ENCODE measurements around the gene ZNF595.
"Not testable (repeated sequence)": the region's sequence is repeated elsewhere in the genome, so short reads cannot be mapped to it uniquely, and the experiment has no call there.

Gene ZNF595

DNA sequence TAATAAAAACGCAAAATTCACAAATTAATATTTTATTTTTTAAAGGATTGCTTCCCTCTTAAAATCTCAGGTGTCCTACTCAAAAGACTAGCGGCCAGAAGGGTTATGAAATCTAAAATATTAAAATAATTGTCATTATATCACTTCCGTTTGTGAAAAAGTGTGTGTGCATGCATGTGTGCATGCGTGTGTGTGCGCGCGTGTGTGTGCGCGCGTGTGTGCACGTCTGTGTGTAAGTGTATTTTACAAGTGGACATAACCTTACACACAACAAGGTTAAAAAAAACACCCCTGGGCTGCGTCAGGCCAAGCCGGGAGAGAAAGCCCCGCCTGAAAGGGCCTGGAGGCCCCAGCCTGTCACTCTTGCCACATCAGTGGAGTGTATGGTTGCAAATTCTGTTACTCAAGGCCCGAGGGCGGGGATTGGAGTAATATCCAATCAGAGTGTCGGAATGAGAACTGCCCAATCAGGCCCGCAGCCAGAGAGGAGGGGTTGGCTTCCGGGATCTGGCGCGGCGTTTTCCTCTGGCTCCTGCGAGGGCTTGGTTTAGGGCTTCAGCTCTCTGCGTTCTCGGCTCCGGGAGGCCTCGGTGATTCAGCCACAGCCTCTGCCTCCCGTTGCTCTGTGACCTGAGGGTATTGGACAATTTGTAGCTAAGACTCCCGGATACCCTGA, at the start of gene ZNF595:
Gene ZNF595, plus strand, starts transcription at position 518 of the 676 bp plus-strand sequence. CDS start 168 bp downstream, outside the sequence.
- DNase-seq, result not testable (repeated sequence)

DNA sequence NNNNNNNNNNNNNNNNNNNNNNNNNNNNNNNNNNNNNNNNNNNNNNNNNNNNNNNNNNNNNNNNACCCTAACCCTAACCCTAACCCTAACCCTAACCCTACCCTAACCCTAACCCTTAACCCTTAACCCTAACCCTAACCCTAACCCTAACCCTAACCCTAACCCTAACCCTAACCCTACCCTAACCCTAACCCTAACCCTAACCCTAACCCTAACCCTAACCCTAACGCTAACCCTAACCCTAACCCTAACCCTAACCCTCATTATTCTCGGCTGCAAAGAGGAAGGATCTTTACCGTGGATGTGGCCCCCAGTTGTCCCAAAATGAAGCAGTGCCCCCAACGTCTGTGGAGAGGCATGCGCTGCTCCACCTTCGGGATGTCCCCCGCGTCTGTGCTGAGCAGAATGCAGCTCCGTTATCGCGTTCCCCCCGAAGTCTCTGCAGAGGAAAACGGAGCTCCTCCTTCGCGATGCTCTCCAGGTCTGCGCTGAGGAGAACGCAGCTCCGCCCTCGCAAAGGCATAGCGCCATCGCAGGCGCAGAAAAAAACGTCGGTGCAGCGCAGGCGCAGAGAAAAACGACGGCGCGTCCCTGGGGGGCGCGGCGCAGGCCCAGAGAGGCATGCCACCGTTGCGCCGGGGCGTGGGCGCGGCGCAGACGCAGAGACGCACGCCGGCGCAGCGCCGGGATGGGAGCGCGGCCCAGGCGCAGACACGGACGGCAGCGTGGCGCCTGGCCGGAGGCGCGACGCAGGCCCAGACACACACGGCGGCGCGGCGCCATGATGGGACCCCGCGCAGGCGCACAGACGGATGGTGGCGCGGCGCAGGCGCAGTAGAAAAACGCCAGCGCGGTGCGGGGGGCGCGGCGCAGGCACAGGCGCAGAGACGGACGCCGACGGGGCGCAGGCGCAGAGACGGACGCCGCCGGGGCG, 42.9 kb upstream of the ZNF595 start:
- DNase-seq, result not testable (repeated sequence)

DNA sequence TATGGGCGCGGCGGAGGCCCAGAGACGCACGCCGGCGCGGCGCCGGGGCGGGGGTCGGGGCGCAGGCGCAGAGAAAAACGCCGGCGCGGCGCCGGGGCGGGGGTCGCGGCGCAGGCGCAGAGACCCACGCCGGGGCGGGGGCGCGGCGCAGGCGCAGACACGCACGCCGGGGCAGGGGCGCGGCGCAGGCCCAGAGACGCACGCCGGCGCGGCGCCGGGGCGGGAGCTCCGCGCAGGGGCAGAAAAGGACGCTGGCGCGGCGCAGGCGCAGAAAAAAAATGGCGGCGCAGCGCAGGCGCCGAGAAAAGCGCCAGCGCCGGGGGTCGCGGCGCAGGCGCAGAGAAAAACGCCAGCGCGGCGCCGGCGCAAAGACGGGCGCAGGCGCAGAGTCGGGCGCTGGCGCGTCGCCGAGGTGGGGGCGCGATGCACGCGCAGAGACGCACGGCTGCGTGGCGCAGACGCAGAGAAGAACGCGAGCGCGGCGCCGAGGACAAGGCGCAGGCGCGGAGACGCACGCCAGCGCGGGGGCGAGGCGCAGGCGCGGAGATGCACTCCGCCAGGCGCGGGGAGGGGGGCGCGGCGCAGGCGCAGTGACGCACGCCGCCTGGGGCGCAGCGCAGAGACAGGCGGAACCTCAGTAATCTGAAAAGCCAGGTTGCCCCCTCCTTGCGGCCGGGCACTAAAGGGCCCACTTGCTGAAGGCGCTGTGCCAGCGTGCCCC, 41.9 kb upstream of the ZNF595 start:
- not testable (repeated sequence) for DNase-seq

DNA sequence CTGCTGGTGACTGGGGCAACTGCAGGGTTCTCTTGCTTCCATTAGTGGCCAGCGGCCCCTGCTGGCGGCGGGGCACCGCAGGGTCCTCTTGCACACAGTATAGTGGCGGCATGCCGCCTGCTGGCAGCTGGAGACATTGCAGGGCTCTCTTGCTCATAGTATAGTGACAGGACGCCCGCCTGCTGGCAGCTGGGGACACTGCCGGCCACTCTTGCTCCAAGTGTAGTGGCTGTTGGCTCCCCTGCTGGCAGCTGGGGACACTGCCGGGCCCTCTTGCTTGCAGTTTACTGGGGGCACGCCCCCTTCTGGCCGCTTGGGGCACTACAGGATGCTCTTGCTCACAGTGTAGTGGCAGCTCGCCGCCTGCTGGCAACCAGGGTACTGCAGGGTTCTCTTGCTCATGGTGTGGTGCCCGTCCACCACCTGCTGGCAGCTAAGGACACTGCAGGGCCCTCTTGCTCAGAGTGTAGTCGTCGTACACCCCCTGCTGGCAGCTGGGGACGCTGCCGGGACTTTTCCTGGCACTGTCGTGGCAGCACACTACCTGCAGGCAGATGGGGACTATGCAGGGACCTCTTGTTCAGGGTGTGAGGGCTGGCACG, 41.2 kb upstream of the ZNF595 start:
- not testable (repeated sequence) for DNase-seq

DNA sequence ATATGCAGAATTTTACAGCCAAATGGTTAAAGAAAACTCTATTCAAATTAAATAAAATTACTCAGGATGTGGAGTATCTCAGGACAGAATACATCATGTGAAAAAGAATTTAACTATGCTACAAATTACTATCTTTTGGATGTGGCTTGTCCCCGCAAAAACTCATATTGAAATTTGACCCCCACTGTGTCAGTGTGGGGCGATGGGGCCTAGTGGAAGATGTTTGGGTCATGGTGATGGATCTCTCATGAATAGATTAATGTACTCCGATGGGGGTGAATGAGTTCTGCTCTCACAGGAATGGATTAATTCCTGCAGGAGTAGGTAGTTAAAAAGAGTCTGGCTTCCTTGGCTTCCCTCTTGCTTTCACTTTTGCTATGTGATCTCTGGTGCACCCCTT, 35.0 kb upstream of the ZNF595 start:
- not testable (repeated sequence) for DNase-seq

DNA sequence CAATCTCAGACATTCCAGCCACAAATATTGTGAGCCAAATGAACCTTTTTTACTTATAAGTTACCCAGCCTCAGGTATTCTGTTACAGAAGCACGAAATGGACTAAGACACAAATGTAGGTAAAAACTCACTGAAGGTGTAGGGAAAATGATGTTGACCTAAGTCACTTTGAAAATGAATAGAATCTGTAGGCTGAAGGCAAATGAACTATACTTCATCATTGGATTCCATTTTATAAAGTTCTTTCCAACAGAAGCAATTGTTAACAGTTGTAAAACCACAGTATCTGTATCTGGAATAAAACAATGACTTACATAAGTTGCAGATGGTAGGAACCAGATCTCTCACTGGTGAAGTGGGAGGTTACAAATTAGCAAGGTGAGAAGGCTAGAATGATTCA, 34.5 kb upstream of the ZNF595 start:
- not testable (repeated sequence) for DNase-seq

DNA sequence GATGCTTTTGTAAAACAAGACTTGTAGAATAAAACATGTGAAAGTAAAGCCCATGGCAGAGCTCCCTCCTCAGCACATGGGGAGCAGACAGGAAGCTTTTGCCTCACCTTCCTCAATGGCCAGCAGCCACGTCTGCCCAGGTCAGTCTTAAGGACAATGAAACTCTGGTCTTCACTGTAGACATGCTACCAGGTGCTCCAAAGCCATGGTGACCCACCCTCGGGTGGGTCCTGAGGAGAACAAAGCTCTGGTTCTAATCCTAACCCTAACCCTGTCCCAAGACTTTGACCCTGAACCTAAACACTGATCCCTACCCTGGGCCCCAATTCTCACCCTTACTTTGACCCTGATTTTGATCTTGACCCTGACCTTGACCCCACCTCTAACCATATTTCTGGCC, 30.2 kb upstream of the ZNF595 start:
- DNase-seq, result not testable (repeated sequence)

DNA sequence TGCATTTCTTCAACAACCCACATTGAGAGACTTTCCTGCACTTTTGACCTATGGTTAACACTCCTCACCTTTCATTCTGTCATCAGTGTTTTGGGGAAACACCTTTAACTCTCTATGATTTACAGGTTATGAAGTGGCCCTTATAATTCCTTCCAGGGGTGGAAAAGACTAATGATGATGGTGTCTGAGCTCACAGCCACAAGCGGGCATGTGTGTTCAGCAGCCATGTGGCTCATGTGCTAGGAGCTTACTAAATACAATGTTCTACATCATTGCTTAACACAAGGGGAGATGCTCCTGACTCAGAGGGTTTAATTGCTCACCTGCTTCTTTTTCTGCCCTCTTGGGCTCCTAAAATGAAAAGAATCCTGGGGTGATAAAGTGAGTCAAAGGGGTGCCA, 28.8 kb upstream of the ZNF595 start:
- DNase-seq, result not testable (repeated sequence)

DNA sequence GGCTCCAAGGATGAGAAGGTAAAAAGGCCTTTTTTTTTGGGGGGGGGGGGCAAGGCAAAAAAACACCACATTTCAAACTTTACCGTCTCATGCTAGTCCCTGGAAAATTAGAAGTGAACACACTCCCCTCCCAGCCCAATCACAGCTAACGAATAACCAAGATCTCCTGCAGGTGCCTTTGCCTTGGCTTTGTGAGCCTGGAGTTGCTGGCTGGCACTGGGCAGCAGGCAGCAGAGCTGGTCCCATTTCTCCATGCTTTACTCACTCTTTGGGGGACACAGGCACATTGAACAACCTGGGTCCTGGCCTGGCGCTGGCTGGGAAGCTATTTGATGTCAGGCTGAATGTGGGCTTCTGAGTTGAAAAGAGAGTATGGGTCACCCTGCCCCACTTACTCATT, 25.6 kb upstream of the ZNF595 start:
- DNase-seq, result not testable (repeated sequence)

DNA sequence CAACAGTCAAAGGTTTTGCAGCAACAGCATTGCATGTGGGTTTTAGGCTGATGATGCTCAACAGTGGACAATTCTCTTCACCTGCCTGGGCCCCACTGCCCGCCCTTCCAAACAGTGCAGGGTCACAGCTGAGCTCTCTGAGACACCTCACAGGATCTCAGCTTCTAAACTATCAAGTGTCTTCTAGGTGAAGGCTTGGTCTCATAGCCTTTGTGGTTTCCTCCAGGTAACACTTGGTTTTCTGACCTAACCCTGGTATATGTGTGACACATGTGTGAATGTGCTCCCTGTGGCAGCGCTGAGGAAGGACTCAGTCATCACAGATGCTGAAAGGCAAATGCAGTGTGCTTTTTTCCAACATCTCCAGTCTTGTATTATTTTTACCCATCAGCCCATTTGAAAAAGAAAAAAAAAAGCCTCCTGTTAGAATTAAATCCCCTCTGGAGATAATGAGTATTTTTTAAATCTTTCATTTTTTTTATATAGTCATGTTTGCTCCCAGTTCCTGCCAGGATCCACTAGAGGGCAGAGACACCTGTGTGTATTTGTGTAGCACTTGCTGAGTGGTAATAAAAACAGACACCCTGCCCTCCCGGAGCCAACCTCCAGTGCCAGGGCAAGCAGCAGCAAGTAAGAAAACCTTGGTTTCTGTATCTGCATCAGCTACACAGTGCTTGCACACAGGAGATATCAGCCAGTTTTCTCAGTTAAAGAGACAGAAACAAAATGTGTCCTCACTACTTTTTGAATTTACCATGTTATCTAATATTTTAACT, 24.2 kb upstream of the ZNF595 start:
- not testable (repeated sequence) for DNase-seq

DNA sequence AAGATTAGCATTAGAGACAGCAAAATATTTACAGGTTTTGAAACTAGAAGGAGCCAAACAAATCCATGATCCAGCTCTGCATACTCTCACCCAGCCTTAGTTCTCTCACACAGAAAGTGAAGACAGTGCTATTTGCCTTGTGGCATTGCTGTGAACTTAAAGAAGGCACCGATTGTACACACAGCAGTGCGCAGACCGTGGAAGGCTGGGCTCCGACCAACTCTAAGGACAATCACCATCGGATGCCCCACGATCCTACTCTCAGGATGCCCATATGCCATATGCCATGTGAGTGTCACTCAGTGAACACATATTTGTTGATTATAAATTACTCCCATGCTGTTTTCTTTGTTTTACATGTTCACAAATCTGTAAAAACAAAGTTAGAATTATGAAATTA, 19.8 kb upstream of the ZNF595 start:
- DNase-seq, result not testable (repeated sequence)

DNA sequence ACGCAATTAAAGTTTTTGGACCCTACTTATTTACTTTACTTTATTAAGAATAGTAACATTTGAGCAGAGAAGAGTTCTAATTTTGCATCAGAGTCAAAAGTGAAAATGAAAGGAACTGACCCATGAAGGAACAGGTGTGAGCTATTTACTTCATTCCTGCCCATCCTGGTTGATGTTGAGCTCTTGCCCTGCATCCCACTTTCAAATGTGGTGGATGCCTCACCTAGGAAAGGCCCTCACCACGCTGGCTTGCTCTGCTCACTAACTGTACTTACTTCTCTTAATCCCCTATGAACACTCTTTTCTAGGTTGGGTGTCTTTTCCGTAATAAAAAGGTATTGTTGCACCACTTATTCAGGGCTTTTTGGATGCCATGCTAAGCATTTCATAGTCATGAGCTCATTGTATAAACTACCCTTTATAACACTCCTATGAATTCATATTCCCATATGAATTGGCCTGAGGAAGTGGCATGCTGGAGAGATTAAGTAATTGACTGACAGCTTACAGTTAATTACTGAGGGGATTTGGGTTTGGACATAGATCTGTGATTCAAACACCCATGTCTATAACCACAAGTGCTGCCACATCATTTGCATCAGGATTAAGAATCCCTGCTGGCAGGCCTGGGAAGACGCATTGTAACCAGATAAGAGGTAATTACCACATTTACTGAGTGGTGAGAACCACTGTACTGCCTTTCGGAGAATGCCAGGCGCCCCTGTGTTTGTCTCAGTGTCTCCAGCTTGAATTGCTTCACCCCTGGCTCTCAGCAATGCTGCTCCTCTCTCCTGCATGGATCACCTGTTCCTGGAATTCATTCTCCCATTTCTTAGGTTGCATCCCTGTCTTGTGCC, 16.3 kb upstream of the ZNF595 start:
- not testable (repeated sequence) for DNase-seq

DNA sequence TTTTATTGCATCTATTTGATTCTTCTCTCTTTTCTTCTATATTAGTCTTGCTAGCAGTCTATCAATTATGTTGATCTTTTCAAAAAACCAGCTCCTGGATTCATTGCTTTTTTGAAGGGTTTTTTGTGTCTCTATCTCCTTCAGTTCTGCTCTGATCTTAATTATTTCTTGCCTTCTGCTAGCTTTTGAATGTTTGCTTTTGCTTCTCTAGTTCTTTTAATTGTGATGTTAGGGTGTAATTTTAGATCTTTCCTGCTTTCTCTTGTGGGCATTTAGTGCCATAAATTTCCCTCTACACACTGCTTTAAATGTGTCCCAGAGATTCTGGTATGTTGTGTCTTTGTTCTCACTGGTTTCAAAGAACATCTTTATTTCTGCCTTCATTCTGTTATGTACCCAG, 14.9 kb upstream of the ZNF595 start:
- DNase-seq, result not testable (repeated sequence)

DNA sequence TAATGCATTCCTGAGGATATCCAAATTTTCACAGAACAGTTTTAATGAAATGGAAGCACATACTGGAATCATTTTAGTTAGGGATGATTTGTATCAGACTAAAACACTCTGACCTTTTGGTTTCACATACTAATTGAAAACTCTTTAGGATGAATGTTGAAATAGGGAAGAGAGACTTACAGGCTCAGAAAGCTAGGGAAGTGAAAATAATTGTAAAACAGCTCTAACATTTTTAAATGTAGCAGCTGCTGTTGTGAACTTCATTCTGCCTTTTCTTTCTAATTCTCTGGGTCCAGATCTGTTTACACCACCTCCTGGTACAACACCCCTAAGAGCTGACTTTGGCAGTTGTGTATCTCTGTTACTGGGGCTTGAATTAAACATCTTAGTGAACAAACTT, 9.7 kb upstream of the ZNF595 start:
- not testable (repeated sequence) for DNase-seq

DNA sequence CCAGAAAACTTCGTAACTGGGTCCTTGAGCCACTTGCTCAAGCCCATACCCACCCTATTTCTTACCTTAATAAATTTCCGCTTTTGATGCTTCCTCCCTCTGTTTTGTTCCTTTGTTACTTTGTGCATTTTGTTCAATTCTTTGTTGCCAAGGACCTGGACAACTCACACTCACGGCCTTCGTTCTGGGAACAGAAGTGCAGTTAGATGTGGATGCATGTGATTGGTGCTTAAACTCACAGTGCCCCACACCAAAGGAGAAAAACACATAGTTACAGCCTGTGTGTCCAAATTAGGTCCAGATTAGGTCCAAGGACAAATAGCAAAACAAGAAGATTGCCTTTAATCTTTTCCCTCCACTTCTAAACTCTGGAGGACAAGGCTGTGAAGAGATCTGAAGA, 1.9 kb upstream of the ZNF595 start:
- not testable (repeated sequence) for DNase-seq

DNA sequence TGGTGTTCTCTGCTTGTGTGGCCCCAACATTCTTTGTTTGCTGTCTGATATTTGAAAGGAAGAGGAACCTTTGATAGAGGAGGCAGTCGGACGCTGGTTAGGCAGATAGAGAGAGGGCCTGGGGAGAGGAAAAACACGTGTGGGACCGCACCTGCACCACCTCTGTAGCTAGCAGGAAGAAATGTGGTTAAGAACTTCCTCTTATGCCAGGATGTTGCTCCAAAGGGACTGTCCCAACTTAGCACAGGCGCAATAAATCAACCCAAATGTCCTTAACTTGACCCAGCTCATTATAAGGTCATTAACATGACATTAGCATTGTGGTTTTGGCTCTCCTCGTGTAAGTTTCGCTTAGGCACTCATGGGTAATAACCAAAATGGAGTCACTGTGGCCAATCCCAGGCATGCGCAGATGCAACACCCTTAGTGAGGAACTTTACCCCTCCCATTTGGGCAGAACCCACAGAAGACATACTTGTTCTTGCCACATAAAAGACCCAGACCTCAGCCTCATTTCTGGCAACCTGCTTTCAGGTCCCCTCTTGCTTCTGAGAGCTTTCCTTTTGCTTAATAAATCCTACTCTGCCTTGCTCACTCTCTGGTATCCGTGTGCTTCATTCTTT, 1.4 kb upstream of the ZNF595 start:
- not testable (repeated sequence) for DNase-seq

DNA sequence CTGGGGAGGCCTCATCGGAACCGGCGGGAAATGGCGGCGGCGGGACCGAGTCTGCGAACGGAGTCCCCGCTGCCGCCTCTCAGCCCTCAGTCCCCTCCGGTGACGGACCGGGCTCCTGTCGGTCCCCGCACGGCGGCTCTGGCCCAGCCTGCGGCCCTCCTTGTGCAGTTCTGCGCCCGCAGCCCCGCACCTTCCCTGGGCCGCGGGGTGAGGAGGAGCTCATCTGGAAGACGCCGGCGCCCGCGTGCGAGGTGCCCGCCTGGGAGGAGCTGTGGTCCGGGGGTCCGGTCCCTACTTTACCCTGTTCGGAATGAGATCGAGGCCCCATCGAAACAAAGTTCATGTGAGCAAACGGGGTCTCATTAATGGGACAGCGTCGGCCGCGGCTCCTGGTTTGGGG, 400 bp downstream of the ZNF595 start:
- not testable (repeated sequence) for DNase-seq

DNA sequence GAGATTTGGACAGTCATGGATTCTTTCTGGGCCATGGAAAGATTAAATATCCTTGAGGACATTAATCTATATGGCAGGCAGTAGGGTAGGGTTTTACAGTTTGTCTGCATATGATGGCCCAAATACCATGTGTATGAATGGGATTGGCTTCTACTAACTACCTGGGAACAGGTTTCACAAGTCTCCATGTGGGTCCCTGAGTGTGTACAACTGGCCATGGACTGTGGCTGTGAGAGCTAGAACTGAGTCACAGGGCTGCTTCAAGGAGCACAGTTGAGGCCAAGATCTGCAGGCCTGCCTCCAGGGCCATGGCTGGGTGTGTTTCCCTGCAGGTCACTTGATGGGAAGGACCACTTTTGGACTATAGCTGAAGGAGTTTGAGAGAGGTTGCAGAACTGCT, 11.6 kb downstream of the ZNF595 start:
- not testable (repeated sequence) for DNase-seq

DNA sequence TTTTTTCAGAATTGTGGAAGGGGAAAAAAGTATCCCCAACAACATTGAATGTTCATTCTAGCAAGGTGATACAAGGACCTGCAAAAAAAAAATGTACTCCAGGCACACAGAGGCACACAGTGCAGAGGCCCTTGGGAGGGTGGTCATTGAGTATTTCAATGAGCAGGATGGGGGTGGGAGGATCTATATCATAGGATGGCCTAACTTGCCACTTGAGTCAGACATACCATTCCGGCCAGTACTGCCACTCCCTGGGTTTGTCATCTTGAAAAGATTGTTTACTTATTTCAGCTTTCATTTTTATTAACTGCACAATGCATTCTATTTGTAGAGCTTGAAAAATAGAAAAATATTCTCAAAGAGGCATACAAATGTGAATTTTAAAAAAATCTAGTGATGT, 18.7 kb downstream of the ZNF595 start:
- DNase-seq, result no peak

DNA sequence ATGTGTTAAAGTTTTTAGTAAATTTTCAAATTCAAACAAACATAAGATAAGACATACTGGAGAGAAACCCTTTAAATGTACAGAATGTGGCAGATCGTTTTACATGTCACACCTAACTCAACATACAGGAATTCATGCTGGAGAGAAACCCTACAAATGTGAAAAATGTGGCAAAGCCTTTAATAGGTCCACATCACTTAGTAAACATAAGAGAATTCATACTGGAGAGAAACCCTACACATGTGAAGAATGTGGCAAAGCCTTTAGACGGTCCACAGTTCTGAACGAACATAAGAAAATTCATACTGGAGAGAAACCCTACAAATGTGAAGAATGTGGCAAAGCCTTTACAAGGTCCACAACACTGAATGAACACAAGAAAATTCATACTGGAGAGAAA, 32.8 kb downstream of the ZNF595 start:
- no peak for DNase-seq
